ENCODE measurements around the gene PLIN3.
"Not testable (repeated sequence)": the region's sequence is repeated elsewhere in the genome, so short reads cannot be mapped to it uniquely, and the experiment has no call there.

The PLIN3 gene

GRCh38 chr19:4891066-4891465 is 23.6 kb upstream of the PLIN3 start:
- no peak for DNase-seq (ENCODE audit: low spot score)

GRCh38 chr19:4889034-4889815 is 21.8 kb upstream of the PLIN3 start:
- DNase-seq (ENCODE audit: low spot score): no peak

- DNase-seq (ENCODE audit: low spot score): not testable (repeated sequence)
These were observed 20.3 kb upstream of the PLIN3 start for GRCh38 chr19:4887803-4888202.

GRCh38 chr19:4884993-4885392 is 17.5 kb upstream of the PLIN3 start:
- not testable (repeated sequence) for DNase-seq (ENCODE audit: low spot score)

GRCh38 chr19:4882874-4883273 is 15.4 kb upstream of the PLIN3 start:
- not testable (repeated sequence) for DNase-seq (ENCODE audit: low spot score)

GRCh38 chr19:4879041-4879440 is 11.6 kb upstream of the PLIN3 start:
- DNase-seq (ENCODE audit: low spot score): no peak

GRCh38 chr19:4878491-4878968 is 11.1 kb upstream of the PLIN3 start:
- no peak for DNase-seq (ENCODE audit: low spot score)

- no peak for DNase-seq (ENCODE audit: low spot score)
These were observed 10.5 kb upstream of the PLIN3 start for GRCh38 chr19:4877753-4878490.

- DNase-seq (ENCODE audit: low spot score): no peak
These were observed 6.5 kb upstream of the PLIN3 start for GRCh38 chr19:4873930-4874329.

GRCh38 chr19:4871711-4872110 is 4.2 kb upstream of the PLIN3 start:
- DNase-seq (ENCODE audit: low spot score): no peak

- peak; percentile 91 for DNase-seq (ENCODE audit: low spot score)
These were observed 2.7 kb upstream of the PLIN3 start for GRCh38 chr19:4870025-4870700.

GRCh38 chr19:4868286-4868834 is 893 bp upstream of the PLIN3 start:
- no peak for DNase-seq (ENCODE audit: low spot score)

GRCh38 chr19:4866595-4867424 is 657 bp downstream of the PLIN3 start:
- DNase-seq (ENCODE audit: low spot score): peak; percentile 63

- no peak for DNase-seq (ENCODE audit: low spot score)
These were observed 6.3 kb downstream of the PLIN3 start for GRCh38 chr19:4861147-4861546.

- no peak for DNase-seq (ENCODE audit: low spot score)
These were observed 7.8 kb downstream of the PLIN3 start for GRCh38 chr19:4859697-4860096.

GRCh38 chr19:4856468-4856867 is 11.0 kb downstream of the PLIN3 start:
- not testable (repeated sequence) for DNase-seq (ENCODE audit: low spot score)

- DNase-seq (ENCODE audit: low spot score): not testable (repeated sequence)
These were observed 14.0 kb downstream of the PLIN3 start for GRCh38 chr19:4853506-4853905.

GRCh38 chr19:4852484-4852883 is 15.0 kb downstream of the PLIN3 start:
- no peak for DNase-seq (ENCODE audit: low spot score)

GRCh38 chr19:4851551-4852290 is 15.7 kb downstream of the PLIN3 start:
- DNase-seq (ENCODE audit: low spot score): peak; percentile 84

GRCh38 chr19:4849019-4849418 is 18.4 kb downstream of the PLIN3 start:
- no peak for DNase-seq (ENCODE audit: low spot score)
